GDM1 (cell line): ENCODE measurements around the gene CCN2.

Source experiments
- DNase-seq: peaks from one replicate; lab custom pipeline; 2025; lab: John Stamatoyannopoulos, UW

The CCN2 gene

DNA sequence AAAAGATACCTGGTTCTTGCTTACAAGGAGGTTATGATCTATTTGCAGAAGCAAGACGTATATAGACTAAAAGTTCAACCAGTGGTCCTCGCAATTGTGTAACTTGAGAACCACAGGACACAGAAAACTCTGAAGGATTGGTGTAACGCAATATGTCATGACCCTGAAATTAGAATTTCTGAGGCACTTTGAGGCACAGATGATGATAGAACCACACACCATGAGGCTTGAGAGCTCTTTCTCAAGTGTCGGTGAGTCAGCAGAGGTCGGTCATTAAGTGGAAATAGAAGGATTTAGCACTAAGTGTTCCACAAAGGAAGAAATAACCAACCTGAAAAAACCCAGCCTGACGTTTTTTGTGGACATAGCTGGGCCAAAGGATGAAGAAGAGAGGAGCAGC is 15.3 kb upstream of the CCN2 start:
- DNase-seq = no peak

DNA sequence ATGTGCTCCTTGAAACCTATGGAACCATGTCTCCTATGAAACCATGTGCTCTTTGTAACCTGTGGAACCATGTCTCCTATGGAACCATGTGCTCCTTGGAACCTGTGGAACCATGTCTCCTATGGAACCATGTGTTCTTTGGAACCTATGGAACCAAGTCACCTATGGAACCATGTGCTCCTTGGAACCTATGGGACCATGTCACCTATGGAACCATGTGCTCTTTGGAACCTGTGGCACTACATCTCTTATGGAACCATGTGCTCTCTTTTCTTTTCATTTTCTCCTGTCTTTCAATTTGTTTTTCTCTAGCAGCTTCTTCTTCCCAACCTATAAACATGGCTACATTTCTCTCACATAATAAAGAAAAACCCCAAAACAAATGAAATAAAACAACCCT is 11.9 kb upstream of the CCN2 start:
- no peak for DNase-seq

DNA sequence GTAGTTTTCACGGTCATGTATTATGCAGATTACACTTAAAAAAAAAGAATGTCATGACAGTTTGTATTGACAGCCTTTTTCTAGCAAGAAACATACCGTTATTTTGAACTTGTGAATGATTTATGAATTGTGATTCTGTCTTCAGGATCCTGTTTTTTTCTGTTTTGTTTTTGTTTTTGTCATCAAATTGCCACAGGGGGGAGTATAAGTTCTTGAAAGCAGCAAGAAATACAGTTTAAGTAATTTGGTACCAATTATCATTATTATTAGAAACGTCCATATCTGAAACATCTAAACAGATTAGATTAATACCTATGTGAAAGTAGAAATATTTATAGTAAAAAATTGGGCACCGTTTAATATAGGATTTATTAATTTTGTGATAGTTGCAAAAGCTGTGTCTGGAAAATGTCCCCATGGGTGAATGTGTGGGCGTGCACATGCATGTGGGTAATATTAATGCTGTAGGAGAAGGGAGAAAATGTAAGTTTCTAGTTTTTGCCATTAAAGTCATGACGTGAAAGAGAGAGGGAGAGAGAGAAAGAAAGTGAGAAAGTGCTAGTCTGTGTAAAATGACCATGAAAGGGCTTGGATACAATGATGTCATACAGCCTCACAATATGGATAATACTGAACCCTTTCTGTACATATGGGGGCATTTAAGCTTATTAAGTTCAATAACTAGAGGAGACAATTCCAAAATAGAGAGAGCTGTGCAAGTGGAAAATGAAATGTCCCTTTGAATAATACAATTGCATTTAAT is 9.4 kb upstream of the CCN2 start:
- no peak for DNase-seq

DNA sequence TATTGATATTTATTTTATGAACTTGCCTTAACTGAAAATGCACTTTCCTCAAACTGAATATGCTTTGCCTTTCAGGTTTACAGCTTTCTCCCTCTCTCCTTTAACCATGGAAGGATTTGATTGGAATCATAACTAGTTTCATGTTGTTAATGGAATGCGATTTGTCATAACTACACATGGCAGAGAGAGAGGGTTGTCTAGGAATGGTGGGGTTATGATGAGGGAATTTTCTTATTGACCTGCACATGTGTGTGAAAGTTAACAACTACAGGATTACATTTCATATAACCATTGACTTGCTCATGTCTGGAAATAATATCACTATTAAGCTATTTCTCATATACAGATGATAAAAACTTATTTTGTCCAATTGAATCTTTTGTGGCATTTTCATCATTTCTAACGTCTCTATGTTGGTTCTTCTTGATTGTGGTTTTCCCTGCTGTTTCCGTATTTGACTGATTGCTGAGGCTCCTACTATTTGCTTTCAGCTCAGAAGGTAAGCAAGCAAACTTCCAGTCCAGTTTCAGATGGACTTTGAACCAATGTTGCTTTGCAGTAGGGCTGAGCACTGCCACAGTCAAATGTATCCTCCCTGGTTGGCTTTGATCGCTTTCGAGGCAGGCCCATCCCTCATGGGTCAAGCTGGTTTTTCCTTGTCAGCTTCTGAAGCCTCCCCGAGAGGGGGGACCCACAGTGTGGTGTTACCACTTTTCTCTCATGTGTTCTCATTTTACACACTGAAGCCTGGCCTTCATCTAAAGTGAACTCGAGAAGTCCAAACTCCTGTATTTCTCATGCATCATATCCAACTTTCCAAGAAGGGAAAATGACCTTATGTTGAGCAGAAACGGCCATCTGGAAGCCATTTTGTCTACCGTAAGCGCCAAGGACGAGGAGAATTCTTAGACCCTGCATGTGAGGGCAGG is 7.6 kb upstream of the CCN2 start:
- DNase-seq = no peak

DNA sequence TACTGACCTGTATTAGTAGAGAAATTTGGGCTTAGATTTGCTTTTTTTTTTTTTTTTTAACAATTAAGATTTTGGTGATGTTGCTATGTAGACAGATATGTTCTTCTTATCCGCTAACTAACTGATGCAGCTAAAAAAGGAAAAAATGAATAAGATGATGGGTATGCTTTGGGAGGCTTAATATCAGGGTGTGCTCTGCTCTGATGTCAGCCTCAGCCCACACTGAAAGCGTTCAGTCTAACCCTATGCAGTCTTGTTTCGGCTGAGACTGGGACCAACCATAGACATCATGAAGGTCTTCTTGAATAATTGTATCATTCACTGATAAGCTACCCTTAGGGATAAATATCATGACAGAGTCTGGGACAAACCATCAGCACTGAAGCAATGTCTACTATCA is 6.9 kb upstream of the CCN2 start:
- DNase-seq = no peak

DNA sequence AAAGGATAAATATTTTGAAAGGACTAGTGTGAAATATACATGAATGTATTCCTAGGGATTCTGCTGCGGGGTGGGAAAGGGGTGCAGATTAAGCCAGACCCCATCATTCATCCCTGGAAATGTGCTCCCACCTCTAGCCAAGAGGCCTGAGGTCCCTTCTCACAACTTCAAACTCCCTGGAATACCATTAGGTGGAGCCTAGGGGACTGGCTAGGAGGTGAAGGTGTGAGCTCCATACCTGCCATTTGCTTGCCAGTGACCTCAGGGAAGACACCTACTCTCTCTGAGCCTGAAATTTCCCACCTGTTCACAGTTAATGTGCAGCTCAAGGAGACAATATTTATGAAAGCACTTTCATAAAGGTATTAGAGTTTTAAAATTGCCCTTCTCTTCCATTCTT is 4.7 kb upstream of the CCN2 start:
- DNase-seq = no peak

DNA sequence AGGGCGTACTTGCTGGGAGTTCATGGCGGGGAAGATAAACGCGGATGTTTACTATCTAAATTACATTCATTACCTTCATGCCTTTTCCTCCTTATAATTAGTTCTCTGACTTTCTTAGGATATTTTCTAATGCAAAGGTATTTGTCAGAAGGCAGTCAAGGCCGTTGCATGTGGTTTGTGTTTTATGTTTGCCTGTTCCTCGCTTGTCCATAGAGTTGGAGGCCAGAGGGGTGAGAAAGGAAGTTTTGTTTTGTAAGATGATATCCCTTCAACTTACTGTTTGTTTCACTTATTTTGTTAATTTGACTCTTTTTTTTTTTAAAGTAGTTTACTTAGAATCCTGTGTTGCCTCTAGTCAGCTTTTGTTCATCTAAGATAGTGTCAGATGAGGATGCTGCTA is 4.0 kb upstream of the CCN2 start:
- DNase-seq = no peak

DNA sequence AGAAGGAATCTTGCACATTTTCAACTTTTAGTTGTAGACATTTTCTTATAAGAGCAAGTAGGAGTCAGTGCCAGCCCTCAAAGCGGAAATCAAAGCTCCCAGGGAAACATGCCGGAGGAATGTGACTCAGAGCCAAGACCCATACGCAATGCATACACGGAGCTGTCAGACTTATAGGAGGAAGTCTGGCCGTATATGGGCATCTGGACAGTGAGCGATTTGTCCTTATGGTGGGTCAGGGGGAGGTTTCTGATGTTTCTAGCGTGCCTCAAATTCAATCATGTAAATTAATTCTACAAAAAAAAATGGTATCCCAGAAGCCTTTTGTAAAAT is 3.6 kb upstream of the CCN2 start:
- DNase-seq = no peak

DNA sequence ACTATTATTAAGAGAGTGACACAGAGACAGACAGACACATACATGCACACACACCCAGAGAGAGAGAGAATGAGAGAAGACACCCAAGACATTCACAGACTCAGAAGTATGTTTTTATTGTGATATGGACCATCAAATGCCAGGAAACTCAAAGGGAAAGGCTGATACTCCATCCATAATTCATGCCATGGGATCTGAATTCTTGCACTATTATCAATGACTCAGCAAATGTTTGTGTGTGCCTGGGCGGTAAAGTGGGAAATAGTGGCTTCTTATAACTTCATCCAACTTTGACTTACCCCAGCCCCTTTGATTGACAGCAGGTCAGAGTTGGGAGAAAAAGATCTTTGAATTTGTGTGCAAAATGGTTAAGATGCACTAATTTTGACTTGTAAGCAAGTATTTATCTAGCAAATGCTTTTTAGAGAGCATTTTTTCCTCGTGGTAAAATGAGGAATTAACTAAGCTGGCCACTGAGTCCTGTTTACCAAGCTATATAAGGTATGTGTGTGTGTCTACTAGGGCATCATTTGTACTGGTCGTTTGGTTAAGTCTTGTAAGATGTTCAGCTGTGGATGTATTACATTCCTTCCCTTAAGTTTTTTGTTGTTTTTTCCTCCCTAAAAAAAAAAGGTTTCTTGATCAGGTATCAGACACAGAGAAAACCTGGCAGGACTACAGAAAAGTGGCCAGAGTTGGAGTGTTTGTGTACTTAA is 3.0 kb upstream of the CCN2 start:
- no peak for DNase-seq

DNA sequence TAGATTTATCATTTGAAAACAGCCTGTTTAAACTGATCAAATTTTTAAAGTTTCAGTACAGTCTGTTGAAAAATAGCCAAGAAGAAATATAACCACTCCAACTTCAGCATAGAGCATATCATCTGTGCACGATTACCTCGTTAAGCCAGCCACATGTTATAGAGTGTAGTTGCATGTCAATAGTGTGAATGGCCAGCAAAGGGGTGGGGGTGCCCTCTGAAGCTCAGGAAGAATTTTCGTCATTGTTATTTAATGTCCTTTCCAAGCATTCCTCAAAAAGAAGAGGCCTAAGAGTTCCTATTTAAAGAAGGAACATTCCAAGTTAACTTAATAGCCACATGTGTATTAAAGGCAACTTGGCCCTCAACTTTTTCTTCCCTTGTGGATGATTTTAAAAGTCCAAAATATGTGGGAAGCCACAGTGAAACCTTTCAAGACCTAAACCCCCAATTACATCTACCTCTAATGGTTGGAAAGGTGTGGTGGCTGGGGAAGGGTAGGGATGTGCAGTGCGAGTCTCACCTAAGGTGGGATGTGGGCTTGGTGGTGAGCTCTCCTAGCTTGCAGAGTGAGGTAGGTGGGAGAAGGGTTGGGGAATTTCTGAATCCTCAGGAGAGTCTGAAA is 1.8 kb upstream of the CCN2 start:
- DNase-seq = no peak

DNA sequence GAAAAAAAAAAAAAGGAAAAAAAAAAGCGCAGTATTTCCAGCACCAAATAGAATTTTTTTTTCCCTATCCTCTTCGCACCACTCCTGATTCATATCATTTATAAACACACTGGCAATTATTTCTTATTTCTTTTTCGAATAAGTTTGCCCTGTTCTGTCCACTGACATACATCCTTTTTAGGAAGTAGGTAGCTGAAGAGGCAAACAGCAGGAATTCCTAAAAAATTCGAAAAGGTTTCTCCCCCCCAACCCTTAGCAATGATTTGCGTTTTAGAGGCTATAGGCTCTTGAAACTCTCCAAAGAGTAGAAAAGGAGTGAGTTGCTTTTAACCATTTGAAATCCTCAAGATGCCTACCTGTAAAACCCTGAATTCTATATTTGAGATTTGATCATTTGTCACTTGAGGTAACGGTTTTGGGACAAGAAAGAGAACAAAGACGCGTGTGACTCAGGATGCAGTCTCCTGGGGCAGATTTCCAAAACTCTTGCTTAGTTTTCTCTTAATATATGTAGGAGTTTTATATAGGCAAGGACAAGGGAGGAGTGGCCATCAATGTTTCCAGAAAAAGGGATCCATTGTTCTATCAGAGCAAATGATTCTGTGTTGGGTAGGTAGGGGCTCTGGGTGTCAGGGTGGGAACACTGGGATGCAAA is 531 bp upstream of the CCN2 start:
- no peak for DNase-seq

DNA sequence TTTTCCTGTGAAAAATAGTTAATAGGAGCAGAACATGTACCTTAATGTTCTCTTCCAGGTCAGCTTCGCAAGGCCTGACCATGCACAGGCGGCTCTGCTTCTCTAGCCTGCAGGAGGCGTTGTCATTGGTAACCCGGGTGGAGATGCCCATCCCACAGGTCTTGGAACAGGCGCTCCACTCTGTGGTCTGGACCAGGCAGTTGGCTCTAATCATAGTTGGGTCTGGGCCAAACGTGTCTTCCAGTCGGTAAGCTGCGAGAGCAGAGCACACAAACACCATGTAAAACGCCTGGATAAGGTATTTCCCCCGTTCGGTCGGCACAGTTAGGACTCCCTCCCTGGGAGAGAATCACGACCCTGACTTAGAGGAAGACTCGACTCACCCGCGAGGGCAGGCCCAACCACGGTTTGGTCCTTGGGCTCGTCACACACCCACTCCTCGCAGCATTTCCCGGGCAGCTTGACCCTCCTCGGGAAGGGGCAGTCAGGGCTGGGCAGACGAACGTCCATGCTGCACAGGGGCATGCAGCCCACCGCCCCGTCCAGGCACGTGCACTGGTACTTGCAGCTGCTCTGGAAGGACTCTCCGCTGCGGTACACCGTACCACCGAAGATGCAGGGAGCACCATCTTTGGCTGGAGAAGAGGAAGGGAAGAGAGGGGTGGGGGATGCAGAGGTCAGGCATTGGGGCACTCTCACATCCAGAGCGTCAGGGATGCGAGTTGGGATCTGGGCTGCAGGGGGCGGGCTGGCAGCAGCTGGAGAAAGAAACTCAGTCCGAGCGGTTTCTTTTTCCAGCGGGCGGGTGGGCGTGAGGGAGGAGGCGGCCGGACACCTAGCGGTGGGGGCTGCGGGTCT is 1.0 kb downstream of the CCN2 start:
- DNase-seq = peak; percentile 24

DNA sequence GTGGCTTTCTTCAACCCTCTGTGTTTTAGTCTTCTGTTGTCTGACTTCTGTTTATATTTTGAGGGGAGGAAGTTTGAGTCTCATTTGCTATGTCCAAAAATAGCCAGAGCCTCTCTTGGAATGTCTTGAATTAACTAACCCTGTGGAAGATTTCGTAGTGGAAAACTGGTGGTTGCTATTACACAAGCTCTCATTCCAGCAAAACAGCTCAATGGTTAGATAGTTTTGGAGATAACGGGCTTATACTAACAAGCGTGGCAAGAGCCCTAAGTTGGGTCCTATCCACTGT is 1.6 kb downstream of the CCN2 start:
- no peak for DNase-seq

DNA sequence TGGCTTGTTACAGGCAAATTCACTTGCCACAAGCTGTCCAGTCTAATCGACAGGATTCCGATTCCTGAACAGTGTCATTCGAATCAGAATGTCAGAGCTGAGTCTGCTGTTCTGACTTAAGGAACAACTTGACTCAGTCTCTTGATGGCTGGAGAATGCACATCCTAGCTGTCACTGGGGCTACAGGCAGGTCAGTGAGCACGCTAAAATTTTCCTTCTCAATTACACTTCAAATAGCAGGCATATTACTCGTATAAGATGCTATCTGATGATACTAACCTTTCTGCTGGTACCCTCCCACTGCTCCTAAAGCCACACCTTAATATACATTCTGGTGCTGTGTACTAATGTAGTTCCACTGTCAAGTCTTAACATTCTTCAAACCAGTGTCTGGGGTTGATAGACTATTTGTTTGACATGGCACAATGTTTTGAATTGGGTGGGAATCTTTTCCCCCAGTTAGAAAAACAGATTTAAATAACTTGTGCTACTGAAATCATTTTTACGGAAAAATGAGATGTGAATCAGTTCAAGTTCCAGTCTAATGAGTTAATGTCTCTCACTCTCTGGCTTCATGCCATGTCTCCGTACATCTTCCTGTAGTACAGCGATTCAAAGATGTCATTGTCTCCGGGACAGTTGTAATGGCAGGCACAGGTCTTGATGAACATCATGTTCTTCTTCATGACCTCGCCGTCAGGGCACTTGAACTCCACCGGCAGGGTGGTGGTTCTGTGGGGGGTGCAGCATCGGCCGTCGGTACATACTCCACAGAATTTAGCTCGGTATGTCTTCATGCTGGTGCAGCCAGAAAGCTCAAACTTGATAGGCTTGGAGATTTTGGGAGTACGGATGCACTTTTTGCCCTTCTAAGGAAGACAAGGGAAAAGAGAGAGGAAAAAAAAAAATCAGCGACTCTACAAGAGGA is 2.2 kb downstream of the CCN2 start:
- DNase-seq = no peak

DNA sequence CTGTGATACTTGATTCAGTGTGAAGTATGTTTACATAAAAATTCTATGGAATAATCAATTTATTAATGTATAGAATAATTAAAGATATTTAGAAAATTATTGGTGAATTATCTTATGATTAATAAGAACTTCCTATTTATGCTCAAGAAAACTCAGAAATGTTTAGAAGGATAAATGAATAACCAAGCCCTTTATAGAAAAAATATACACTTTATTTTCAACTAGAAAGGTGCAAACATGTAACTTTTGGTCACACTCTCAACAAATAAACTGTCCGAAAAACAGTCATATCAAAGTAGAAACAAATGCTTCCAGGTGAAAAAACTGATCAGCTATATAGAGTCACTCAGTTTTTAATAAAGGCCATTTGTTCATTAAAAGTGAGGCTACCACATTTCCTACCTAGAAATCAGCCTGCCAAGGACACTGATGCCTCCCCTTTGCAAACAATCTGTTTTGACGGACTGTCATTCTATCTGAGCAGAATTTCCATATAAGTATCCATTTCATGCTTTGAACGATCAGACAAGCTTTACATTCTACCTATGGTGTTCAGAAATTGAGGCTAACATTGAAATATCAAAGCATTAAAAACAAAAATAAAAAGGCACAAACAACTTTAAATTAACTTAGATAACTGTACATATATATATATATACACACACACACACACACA is 3.0 kb downstream of the CCN2 start:
- DNase-seq = no peak

DNA sequence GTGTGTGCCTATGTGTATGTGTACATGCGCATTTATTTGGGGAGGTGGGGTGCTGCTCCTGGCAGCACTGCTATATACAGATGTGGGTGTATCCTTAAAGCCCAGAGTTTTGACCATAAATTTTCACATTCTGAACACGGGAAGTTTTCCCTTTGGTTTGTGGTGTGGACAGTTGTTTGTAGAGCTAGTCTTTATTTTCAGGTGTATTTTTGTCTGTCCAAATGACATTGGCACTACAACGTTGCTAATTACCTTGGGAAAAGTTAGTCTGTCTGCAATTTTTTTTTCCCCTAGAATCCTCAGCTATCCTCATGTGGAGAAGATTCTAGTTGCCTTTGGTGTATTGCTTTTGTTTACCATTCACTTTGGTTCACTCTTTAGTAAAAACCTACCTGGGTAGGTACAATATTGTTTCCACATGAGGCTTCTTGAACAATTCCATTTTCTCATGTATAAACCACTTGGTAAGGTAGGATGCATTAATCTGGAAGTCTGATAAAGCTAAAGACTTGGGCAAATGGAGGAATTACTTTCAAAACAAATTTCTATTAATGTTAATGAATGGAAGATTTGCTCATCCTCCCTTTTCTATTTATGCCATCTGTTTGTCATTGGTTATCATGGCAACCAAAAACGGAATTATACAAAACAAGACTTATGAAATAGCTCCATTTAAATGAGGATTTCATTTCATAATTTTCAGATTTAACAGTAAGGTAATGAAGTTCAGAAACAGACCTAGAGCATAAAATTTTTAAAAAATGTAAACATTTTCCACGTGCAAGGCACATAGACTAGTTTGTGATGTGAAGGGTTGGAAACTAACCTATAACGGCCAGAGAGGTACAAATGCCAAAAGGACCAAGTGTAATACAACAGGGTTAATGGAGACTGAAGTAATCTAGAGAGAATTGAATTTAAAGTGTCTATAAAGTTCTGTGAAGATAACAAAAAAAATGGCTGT is 3.9 kb downstream of the CCN2 start:
- no peak for DNase-seq

DNA sequence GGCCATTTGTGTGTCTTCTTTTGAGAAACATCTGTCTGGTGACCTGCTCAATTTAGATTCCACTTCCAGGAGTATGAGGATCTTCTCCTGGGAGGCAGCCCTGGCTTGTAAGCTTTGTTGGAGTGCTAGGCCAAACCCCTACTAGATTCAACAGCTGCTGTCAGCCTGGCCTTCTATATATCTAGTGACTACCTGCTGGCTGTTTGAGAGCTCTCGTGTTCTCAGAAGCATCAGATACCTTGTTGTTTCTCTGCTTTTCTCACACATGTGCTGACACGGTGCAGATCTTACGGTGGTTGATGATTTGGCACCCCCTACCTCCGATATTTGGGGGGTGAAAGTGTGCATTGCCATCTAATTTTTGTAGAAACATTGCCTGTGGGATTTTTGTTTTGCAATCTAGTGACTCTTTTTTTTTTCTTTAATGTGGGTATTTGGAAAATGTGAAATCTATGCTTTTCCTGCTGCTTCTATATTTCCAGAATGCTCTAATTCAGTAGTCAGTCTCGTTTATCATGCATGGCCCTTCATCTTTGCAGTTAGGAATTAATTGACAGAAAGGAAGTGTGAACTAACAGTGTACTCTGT is 4.7 kb downstream of the CCN2 start:
- no peak for DNase-seq

DNA sequence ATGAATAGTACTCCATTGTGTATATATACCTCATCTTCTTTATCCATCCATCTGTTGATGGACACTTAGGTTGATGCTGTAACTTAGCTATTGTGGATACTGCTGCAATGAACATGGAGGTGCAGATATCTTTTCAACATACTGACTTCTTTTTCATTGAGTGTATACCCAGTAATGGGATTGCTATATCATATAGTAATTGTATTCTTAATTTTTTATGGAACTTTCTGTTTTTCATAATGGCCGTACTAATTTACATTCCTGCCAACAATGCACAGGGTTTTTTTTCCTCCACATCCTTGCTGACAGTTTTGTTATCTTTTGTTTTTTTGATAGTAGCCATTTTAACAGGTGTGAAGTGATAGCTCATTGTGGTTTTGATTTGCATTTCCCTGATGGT is 5.2 kb downstream of the CCN2 start:
- DNase-seq = no peak
